HG03097 (cell line): ENCODE results near the gene SRRM5.
"Not testable (repeated sequence)": the region's sequence is repeated elsewhere in the genome, so short reads cannot be mapped to it uniquely, and the experiment has no call there.

Experiments
- ATAC-seq: cut with Tn5 transposase; IDR thresholded peaks from one replicate; pipeline ENCODE4 v1.9.1; 2021; ENCODE audit not compliant: unreplicated experiment, low FRiP score

SRRM5 gene

GRCh38 chr19:43636121-43636683 is 24.3 kb downstream of the SRRM5 start:
- no peak for ATAC-seq

GRCh38 chr19:43638214-43638994 is 26.5 kb downstream of the SRRM5 start:
- ATAC-seq = no peak

DNA sequence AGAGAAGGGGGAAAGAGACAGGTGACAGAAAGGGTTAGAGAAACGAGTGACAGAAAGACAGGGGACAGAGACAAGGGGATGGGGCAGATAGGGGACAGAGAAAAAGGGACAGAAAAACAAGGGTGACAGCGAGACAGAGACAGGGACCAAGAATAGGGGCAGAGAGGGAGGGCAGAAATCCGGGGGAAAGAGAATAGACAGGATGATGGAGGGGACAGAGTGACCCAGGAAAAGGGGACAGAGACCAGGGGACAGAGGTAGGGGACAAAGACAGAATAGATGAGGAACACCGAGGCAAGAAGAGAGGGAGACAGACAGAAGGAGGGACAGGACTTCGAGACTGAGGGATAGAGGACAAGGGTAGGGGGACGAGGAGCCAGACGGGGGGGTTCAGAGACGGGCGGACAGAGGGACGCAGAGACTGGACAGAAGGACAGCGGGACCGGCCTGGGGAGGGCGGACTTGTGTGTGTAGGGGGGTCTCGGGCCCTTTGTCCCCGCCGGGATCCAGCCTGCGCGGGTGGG is 27.2 kb downstream of the SRRM5 start:
- no peak for ATAC-seq

GRCh38 chr19:43639519-43640423 is 27.9 kb downstream of the SRRM5 start, which contains the start of gene CADM4:
Gene CADM4 (minus strand): TSS chr19:43639850. CDS start chr19:43639790, 60 bp downstream.
- ATAC-seq = no peak

DNA sequence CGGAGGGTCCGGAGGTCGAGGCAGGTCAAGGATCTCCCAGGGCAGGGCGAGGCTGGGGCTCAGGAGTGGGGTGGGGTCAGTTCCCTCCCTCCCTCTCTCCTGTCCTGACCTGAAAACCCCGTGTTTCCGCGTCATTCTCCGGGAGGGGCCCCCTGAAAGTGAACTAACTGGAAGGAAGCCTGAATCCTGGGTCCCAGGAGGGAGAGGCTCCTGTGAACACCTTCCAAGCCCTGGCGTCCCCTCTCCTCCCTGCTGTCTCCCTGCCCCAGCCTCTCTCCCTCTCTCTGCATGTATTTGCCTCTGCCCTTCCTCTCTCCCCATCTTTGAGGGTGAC is 28.5 kb downstream of the SRRM5 start:
- ATAC-seq = no peak

DNA sequence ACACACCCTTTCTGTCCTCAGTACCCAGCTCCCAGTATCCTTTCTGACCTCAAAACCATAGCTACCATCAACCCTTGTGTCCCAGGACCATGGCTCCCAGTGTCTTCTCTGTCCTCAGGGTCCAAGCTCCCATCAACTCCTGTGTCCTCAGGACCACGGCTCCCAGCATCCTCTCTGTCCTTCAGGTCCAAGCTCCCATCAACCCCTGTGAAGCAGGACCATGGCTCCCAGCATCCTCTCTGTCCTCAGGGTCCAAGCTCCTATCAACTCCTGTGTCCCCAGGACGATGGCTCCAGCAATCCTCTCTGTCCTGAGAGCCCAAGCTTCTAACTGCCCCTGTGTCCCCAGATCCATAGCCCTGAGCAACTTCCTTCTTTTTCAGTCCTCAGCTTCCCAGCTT is 29.4 kb downstream of the SRRM5 start:
- ATAC-seq = no peak

DNA sequence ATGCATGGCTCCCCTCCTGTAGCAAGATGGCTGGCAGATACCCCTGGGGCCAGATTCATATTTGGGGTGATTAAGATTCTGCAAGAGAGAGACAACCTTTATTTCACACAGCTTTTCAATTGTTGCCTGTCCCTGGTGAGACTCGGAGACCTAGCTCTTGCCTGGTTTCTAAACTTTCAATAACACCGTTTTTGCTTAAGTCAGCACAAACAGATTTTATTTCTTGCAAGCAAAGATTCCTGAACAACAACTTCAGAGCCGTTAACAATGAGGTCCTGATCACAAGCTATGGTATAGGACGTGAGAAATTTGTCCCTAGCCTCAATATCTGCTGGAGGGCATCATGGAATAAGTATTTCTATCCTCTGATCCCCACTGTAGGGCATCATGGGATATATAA is 30.6 kb downstream of the SRRM5 start:
- no peak for ATAC-seq

GRCh38 chr19:43643326-43643725 is 31.4 kb downstream of the SRRM5 start:
- no peak for ATAC-seq

GRCh38 chr19:43644181-43644580 is 32.3 kb downstream of the SRRM5 start:
- ATAC-seq = no peak

GRCh38 chr19:43648633-43649032 is 36.7 kb downstream of the SRRM5 start:
- ATAC-seq = no peak

DNA sequence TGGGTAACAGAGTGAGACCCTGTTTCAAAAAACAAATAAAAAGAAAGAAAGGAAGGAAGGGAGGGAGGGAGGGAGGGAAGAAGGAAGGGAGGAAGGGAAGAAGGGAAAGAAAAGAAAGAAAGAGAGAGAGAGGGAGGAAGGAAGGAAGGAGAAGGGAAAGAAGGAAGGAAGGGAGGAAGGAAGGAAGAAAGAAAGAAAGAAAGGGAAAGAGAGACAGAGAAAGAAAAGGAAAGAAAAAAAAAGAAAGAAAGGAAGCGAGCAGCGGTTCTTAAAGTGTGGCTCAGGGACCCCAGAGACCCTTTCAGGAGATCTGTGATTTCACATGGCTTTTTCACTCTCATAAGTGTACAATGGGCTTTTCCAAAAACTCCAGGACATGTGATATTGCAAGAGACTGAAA is 37.6 kb downstream of the SRRM5 start:
- ATAC-seq = no peak

- ATAC-seq = not testable (repeated sequence)
These were observed 38.4 kb downstream of the SRRM5 start for GRCh38 chr19:43650276-43650675.

DNA sequence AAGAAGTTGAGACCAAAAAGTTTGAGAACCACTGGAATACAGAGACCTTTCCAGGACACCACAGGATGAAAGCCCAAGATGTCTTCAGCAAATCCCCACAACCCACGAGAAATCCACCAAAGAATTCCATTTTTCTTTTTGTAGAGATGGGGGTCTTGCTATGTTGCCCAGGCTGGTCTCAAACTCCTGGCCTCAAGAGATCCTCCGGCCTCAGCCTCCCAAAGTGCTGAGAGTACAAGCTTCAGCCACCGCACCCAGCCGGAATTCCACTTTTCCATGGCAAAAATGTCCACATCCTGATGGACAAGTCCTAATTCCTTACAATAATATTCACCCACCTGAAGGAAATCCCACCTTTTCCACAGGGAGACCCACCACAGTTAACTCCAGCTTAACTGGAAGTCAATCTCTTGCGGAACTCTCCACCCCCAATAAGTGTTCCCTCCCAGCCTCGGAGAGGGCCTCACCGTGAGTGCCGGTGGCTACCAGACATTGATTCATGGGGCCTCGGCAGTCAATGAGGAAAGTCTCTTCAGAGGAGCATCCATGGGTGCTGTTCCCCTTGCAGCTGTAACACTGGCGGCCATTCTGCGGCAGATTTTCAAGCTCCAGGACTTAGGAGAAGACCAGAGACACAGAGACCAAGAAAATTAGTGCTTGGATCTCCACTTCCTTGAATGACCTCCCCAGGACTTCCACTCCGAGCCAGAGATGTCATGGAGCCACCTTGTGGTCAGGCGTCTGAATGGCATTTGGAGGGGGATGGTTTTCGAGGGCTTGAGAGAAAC is 40.1 kb downstream of the SRRM5 start:
- no peak for ATAC-seq

GRCh38 chr19:43652546-43652874 is 40.6 kb downstream of the SRRM5 start:
- no peak for ATAC-seq

GRCh38 chr19:43656436-43656835 is 44.5 kb downstream of the SRRM5 start:
- no peak for ATAC-seq

- ATAC-seq = no peak
These were observed 46.1 kb downstream of the SRRM5 start for GRCh38 chr19:43658001-43658400.

GRCh38 chr19:43658494-43658893 is 46.6 kb downstream of the SRRM5 start:
- ATAC-seq = no peak

DNA sequence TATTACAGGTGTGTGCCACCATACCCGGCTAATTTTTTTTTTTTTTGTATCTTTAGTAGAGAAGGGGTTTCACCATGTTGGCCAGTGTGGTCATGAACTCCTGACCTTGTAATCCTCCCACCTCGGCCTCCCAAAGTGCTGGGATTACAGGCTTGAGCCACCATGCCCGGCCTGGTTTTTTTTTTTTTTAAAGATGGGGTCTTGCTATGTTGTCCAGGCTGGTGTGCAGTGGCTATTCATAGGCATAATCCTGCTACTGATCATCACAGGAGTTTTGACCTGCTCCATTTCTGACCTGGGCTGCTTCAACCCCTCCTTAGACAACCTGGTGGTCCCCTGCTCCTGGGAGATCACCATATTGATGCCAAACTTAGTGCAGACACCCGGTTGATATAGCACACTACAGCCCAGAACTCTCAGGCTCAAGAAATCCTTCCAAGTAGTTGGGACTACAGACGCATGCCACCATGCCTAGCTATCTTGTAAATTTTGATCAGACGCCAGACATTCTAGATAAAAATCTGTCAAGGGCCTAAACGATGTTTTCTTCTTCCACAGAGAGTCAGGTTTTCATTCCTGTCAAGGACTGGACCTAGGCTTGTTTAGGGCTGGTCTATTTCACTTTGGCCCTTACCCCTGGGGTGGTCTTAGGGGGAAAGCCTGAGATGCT is 48.5 kb downstream of the SRRM5 start:
- no peak for ATAC-seq

- ATAC-seq = no peak
These were observed 49.1 kb downstream of the SRRM5 start for GRCh38 chr19:43660971-43661360.

GRCh38 chr19:43662487-43662886 is 50.6 kb downstream of the SRRM5 start:
- no peak for ATAC-seq
